GM21786 (cell line): Measurements from ENCODE around the gene CNTNAP2.

Experiments
- ATAC-seq: cut with Tn5 transposase; IDR thresholded peaks from one replicate; pipeline ENCODE4 v1.9.1; 2021; ENCODE audit not compliant: unreplicated experiment

The CNTNAP2 gene

GRCh38 chr7:148108381-148108780 lies 1991.8 kb downstream of the CNTNAP2 start:
- ATAC-seq: no peak

- no peak for ATAC-seq
Observed at GRCh38 chr7:148110097-148110868, 1993.7 kb downstream of the CNTNAP2 start.

GRCh38 chr7:148114804-148115203 lies 1998.2 kb downstream of the CNTNAP2 start:
- ATAC-seq: no peak

GRCh38 chr7:148115308-148115707 lies 1998.7 kb downstream of the CNTNAP2 start:
- no peak for ATAC-seq

GRCh38 chr7:148116195-148116594 lies 1999.6 kb downstream of the CNTNAP2 start:
- no peak for ATAC-seq

- ATAC-seq: no peak
Observed at GRCh38 chr7:148116829-148117403, 2000.3 kb downstream of the CNTNAP2 start.

- ATAC-seq: no peak
Observed at GRCh38 chr7:148118371-148118770, 2001.8 kb downstream of the CNTNAP2 start.

GRCh38 chr7:148121401-148121800 lies 2004.8 kb downstream of the CNTNAP2 start:
- no peak for ATAC-seq

GRCh38 chr7:148121847-148122246 lies 2005.2 kb downstream of the CNTNAP2 start:
- ATAC-seq: no peak

- no peak for ATAC-seq
Observed at GRCh38 chr7:148124477-148124876, 2007.9 kb downstream of the CNTNAP2 start.

- no peak for ATAC-seq
Observed at GRCh38 chr7:148127374-148127773, 2010.8 kb downstream of the CNTNAP2 start.

- ATAC-seq: no peak
Observed at GRCh38 chr7:148129023-148129422, 2012.4 kb downstream of the CNTNAP2 start.

GRCh38 chr7:148135116-148135515 lies 2018.5 kb downstream of the CNTNAP2 start:
- no peak for ATAC-seq

- ATAC-seq: no peak
Observed at GRCh38 chr7:148135997-148136396, 2019.4 kb downstream of the CNTNAP2 start.

GRCh38 chr7:148142660-148143248 lies 2026.2 kb downstream of the CNTNAP2 start:
- ATAC-seq: peak; percentile 53

GRCh38 chr7:148144827-148145226 lies 2028.2 kb downstream of the CNTNAP2 start:
- no peak for ATAC-seq

GRCh38 chr7:148146346-148146745 lies 2029.7 kb downstream of the CNTNAP2 start:
- ATAC-seq: no peak

GRCh38 chr7:148147438-148147837 lies 2030.8 kb downstream of the CNTNAP2 start:
- no peak for ATAC-seq

GRCh38 chr7:148148456-148148855 lies 2031.9 kb downstream of the CNTNAP2 start:
- ATAC-seq: no peak

GRCh38 chr7:148149730-148150129 lies 2033.1 kb downstream of the CNTNAP2 start:
- no peak for ATAC-seq

GRCh38 chr7:148151778-148152177 lies 2035.2 kb downstream of the CNTNAP2 start:
- ATAC-seq: no peak

GRCh38 chr7:148153616-148154284 lies 2037.1 kb downstream of the CNTNAP2 start:
- ATAC-seq: no peak
